Trophoblast cell (in vitro differentiated cells and primary cell): ENCODE data around the gene LKAAEAR1.

Experiments
- DNase-seq, 2 donors: peaks; one replicate each; pipeline ENCODE4 v3.0.0-alpha.2; 2016
- H2AFZ ChIP-seq: 2 replicates; pipeline ENCODE4 v1.6.1; 2013; ENCODE audit warnings: low read length, moderate library complexity, mild to moderate bottlenecking; ENCODE audit not compliant: insufficient read depth, poor library complexity
- H2AK5ac ChIP-seq: 2 replicates; pipeline ENCODE4 v1.6.1; 2013; ENCODE audit warnings: mild to moderate bottlenecking, low read length
- H2BK120ac ChIP-seq: 2 replicates; pipeline ENCODE4 v1.6.1; 2013; ENCODE audit warnings: low read length, mild to moderate bottlenecking, moderate library complexity; ENCODE audit not compliant: insufficient read depth, poor library complexity
- H2BK12ac ChIP-seq: 2 replicates; pipeline ENCODE4 v1.6.1; 2013; ENCODE audit warnings: mild to moderate bottlenecking, low read length, moderate library complexity
- H2BK5ac ChIP-seq: 2 replicates; pipeline ENCODE4 v1.6.1; 2013; ENCODE audit warnings: low read length, low read depth, moderate library complexity, mild to moderate bottlenecking; ENCODE audit not compliant: poor library complexity
- H3K14ac ChIP-seq: 2 replicates; pipeline ENCODE4 v1.6.1; 2013; ENCODE audit warnings: mild to moderate bottlenecking, low read length
- H3K18ac ChIP-seq: 2 replicates; pipeline ENCODE4 v1.6.1; 2013; ENCODE audit warnings: mild to moderate bottlenecking, low read length
- H3K23ac ChIP-seq: 2 replicates; pipeline ENCODE4 v1.6.1; 2013; ENCODE audit warnings: low read length
- H3K27ac ChIP-seq: 2 replicates; pipeline ENCODE4 v1.5.1; 2013; ENCODE audit warnings: low read depth, mild to moderate bottlenecking, inconsistent platforms, low read length, moderate library complexity
- H3K27me3 ChIP-seq: 2 replicates; pipeline ENCODE4 v1.6.1; 2013; ENCODE audit warnings: inconsistent platforms, mild to moderate bottlenecking, low read length, moderate library complexity; ENCODE audit not compliant: insufficient read depth
- H3K36me3 ChIP-seq, 2 experiments: 1 replicate in 1 of 2; 2 replicates in 1 of 2; pipeline ENCODE4 v1.6.1; 2013; ENCODE audit warnings: low read length in 2 of 2, mild to moderate bottlenecking in 2 of 2, moderate library complexity in 1 of 2; ENCODE audit not compliant: insufficient read depth in 2 of 2, control insufficient read depth in 1 of 2
- H3K4ac ChIP-seq: 2 replicates; pipeline ENCODE4 v1.6.1; 2013; ENCODE audit warnings: low read depth, mild to moderate bottlenecking, low read length, moderate library complexity
- H3K4me1 ChIP-seq, 2 experiments: 1 replicate in 1 of 2; 2 replicates in 1 of 2; pipeline ENCODE4 v1.6.1; 2013; ENCODE audit warnings: low read length in 2 of 2, mild to moderate bottlenecking in 2 of 2, moderate library complexity in 1 of 2; ENCODE audit not compliant: insufficient read depth in 2 of 2, control insufficient read depth in 1 of 2
- H3K4me2 ChIP-seq: 2 replicates; pipeline ENCODE4 v1.6.1; 2013; ENCODE audit warnings: inconsistent platforms, mild to moderate bottlenecking, low read length, moderate library complexity
- H3K4me3 ChIP-seq: 2 replicates; pipeline ENCODE4 v1.5.1; 2013; ENCODE audit warnings: mild to moderate bottlenecking, low read depth, low read length, inconsistent platforms
- H3K79me1 ChIP-seq: one replicate; pipeline ENCODE4 v1.6.1; 2013; ENCODE audit warnings: low read length
- H3K79me2 ChIP-seq: 2 replicates; pipeline ENCODE4 v1.6.1; 2013; ENCODE audit warnings: low read length, mild to moderate bottlenecking; ENCODE audit not compliant: control insufficient read depth, insufficient read depth, poor library complexity
- H3K9ac ChIP-seq: 2 replicates; pipeline ENCODE4 v1.6.1; 2013; ENCODE audit warnings: mild to moderate bottlenecking, low read length
- H3K9me3 ChIP-seq: 2 replicates; pipeline ENCODE4 v1.6.1; 2013; ENCODE audit warnings: low read depth, mild to moderate bottlenecking, control low read depth, inconsistent platforms, low read length; ENCODE audit not compliant: insufficient read depth
- H4K12ac ChIP-seq: 2 replicates; pipeline ENCODE4 v1.6.1; 2013; ENCODE audit warnings: low read depth, mild to moderate bottlenecking, low read length, moderate library complexity
- H4K8ac ChIP-seq: 2 replicates; pipeline ENCODE4 v1.6.1; 2013; ENCODE audit warnings: low read depth, mild to moderate bottlenecking, low read length, moderate library complexity
- H4K91ac ChIP-seq: one replicate; pipeline ENCODE4 v1.6.1; 2013; ENCODE audit warnings: low read depth, mild to moderate bottlenecking, low read length, moderate library complexity
- WGBS: extraction: QIAGEN DNeasy Blood & Tissue Kit; methylation state at CpG from one replicate; pipeline ENCODE4 v1.1.7; 2013; ENCODE audit warnings: missing lambda C conversion rate; ENCODE audit not compliant: insufficient read length, insufficient coverage; ENCODE audit errors: extremely low coverage; 5-methylcytosine and 5-hydroxymethylcytosine counted together

Gene LKAAEAR1

GRCh38 chr20:64113444-64113775, 29.2 kb upstream of the LKAAEAR1 start:
- no peak overlapping the region for H3K4ac ChIP-seq
- H2AK5ac ChIP-seq: no peak overlapping the region
- H4K12ac ChIP-seq: no peak overlapping the region
- no peak overlapping the region for H3K23ac ChIP-seq
- H3K4me1 ChIP-seq: no peaks in the 10 kb centered on the region
- peaks cover 1% of the 10 kb centered on the region for H3K9me3 ChIP-seq
- H3K14ac ChIP-seq: no peak overlapping the region
- H3K4me3 ChIP-seq: no peak overlapping the region
- no peak overlapping the region for H3K9ac ChIP-seq
- H4K91ac ChIP-seq: no peak overlapping the region
- no peaks in the 10 kb centered on the region for H3K36me3 ChIP-seq
- no peak overlapping the region for H2BK120ac ChIP-seq
- no peak overlapping the region for H2BK5ac ChIP-seq
- H4K8ac ChIP-seq: no peak overlapping the region
- no peak overlapping the region for H2BK12ac ChIP-seq
- DNase-seq: no peak
- H3K27me3 ChIP-seq: no peaks in the 10 kb centered on the region
- no peaks in the 10 kb centered on the region for H3K79me2 ChIP-seq
- no peak overlapping the region for H3K18ac ChIP-seq
- no peak overlapping the region for H3K4me2 ChIP-seq
- no peak overlapping the region for H3K27ac ChIP-seq
- WGBS: no CpG with 5 or more reads among the region's 6 CpGs
- H3K79me1 ChIP-seq: no peaks in the 10 kb centered on the region
- H2AFZ ChIP-seq: no peak overlapping the region

GRCh38 chr20:64112691-64113443, 28.7 kb upstream of the LKAAEAR1 start:
- no peak overlapping the region for H3K14ac ChIP-seq
- WGBS: no CpG with 5 or more reads among the region's 18 CpGs

GRCh38 chr20:64111841-64112641, 27.8 kb upstream of the LKAAEAR1 start:
- no CpG with 5 or more reads among the region's 19 CpGs for WGBS
- no peak overlapping the region for H4K8ac ChIP-seq
- H2AFZ ChIP-seq: no peak overlapping the region
- H3K27ac ChIP-seq: no peak overlapping the region
- no peak overlapping the region for H3K9ac ChIP-seq
- H3K4me1 ChIP-seq: no peaks in the 10 kb centered on the region
- H4K12ac ChIP-seq: no peak overlapping the region
- H3K27me3 ChIP-seq: no peaks in the 10 kb centered on the region
- peaks cover 1% of the 10 kb centered on the region for H3K9me3 ChIP-seq
- H4K91ac ChIP-seq: no peak overlapping the region
- no peak overlapping the region for H3K18ac ChIP-seq
- H3K36me3 ChIP-seq: no peaks in the 10 kb centered on the region
- DNase-seq: no peak
- no peak overlapping the region for H2BK12ac ChIP-seq
- no peak overlapping the region for H2AK5ac ChIP-seq
- H3K4ac ChIP-seq: no peak overlapping the region
- no peak overlapping the region for H2BK5ac ChIP-seq
- H3K79me1 ChIP-seq: no peaks in the 10 kb centered on the region
- H3K79me2 ChIP-seq: no peaks in the 10 kb centered on the region
- no peak overlapping the region for H3K4me2 ChIP-seq
- H3K14ac ChIP-seq: no peak overlapping the region
- no peak overlapping the region for H3K4me3 ChIP-seq
- no peak overlapping the region for H2BK120ac ChIP-seq
- H3K23ac ChIP-seq: no peak overlapping the region

More at GRCh38 chr20:64112691-64113443, 28.7 kb upstream of the LKAAEAR1 start:
- Histone ChIP-seq H3K79me2 (no peaks in the 10 kb centered on the region), H4K8ac (no peak overlapping the region), H2BK120ac (no peak overlapping the region), H3K9ac (no peak overlapping the region), H3K9me3 (peaks cover 1% of the 10 kb centered on the region), H3K36me3 (no peaks in the 10 kb centered on the region), H4K91ac (no peak overlapping the region), H2AFZ (no peak overlapping the region), H3K79me1 (no peaks in the 10 kb centered on the region), H4K12ac (no peak overlapping the region), H3K4me3 (no peak overlapping the region), H3K4me2 (no peak overlapping the region), H2BK5ac (no peak overlapping the region), H3K23ac (no peak overlapping the region), H3K4ac (no peak overlapping the region), H3K27ac (no peak overlapping the region), H2AK5ac (no peak overlapping the region), H3K27me3 (no peaks in the 10 kb centered on the region), H3K4me1 (no peaks in the 10 kb centered on the region), H2BK12ac (no peak overlapping the region), H3K18ac (no peak overlapping the region)
- DNase-seq: no peak

- Histone ChIP-seq H4K12ac (no peak overlapping the region), H2BK12ac (no peak overlapping the region), H3K36me3 (no peaks in the 10 kb centered on the region), H3K27me3 (no peaks in the 10 kb centered on the region), H3K9ac (no peak overlapping the region), H3K4me1 (no peaks in the 10 kb centered on the region), H2AFZ (no peak overlapping the region), H3K18ac (no peak overlapping the region), H2BK120ac (no peak overlapping the region), H3K14ac (no peak overlapping the region), H3K4me2 (no peak overlapping the region), H2BK5ac (no peak overlapping the region), H4K91ac (no peak overlapping the region), H3K79me2 (no peaks in the 10 kb centered on the region), H3K9me3 (no peaks in the 10 kb centered on the region), H2AK5ac (no peak overlapping the region), H3K79me1 (no peaks in the 10 kb centered on the region), H3K4ac (no peak overlapping the region), H3K4me3 (no peak overlapping the region), H3K27ac (no peak overlapping the region), H3K23ac (no peak overlapping the region), H4K8ac (no peak overlapping the region)
- DNase-seq: no peak
- no CpG with 5 or more reads among the region's 10 CpGs for WGBS
These were observed 26.3 kb upstream of the LKAAEAR1 start for GRCh38 chr20:64110411-64111068.
